ENCODE results near the gene SNCAIP.

DNA sequence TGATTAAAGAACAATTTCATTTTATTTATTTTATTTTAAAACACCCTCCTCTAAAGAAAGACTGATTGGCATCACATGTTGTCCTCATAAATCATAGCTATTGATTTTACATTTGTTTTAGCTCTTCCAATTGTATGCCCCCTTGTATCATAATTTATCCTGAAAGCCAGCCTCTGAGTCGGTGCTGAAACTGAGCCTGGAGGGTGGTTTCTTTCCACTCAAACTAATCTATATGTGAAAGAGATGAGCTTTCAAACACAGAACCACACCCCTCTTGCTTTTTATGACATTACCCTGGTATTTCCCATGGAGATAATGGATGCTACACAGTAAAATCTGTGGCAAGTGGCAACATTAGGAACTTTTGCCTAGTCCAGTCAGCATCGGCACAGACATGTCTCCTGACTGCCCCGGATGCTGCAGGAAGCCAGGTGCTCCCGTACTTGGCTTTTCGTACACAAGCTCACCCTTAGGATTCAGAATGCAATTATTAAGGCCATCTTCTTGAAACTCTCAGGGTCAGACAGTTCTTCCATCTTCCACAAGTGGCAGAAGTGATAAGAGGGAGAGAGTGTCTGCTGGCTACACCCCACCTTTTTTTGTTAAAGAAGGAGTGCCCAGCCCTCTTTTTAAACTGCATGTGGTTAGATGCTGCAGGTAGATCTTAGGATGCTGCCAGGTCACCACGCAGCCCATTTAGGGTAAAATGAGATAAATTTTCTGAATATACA, 91.1 kb downstream of the SNCAIP start:
- TF ChIP-seq POLR2A (IDR thresholded peaks at IDR 0.05; ENCODE audit: low read depth, low read length) (no peak), POLR2AphosphoS5 (IDR thresholded peaks at IDR 0.05; ENCODE audit: low read depth, low read length) (no peak)
